GM21528 (cell line): Measurements from ENCODE around the gene HIVEP2.

Experiments
- ATAC-seq: cut with Tn5 transposase; IDR thresholded peaks from one replicate; pipeline ENCODE4 v1.9.1; 2021; ENCODE audit warnings: mild to moderate bottlenecking, moderate library complexity; ENCODE audit not compliant: unreplicated experiment, low FRiP score

Gene HIVEP2

GRCh38 chr6:142868917-142869316, 76.1 kb downstream of the HIVEP2 start:
- ATAC-seq, result no peak

GRCh38 chr6:142867988-142868812, 76.8 kb downstream of the HIVEP2 start:
- no peak for ATAC-seq

- no peak for ATAC-seq
These were observed 77.6 kb downstream of the HIVEP2 start for GRCh38 chr6:142867355-142867801.

GRCh38 chr6:142863981-142864380, 81.0 kb downstream of the HIVEP2 start:
- no peak for ATAC-seq

GRCh38 chr6:142861711-142862110, 83.3 kb downstream of the HIVEP2 start:
- ATAC-seq, result no peak

GRCh38 chr6:142860498-142860897, 84.5 kb downstream of the HIVEP2 start:
- no peak for ATAC-seq

- no peak for ATAC-seq
These were observed 87.0 kb downstream of the HIVEP2 start for GRCh38 chr6:142857796-142858555.

GRCh38 chr6:142857233-142857761, 87.7 kb downstream of the HIVEP2 start:
- ATAC-seq, result peak; percentile 49

- peak; percentile 65 for ATAC-seq
These were observed 88.2 kb downstream of the HIVEP2 start for GRCh38 chr6:142856624-142857232.

GRCh38 chr6:142855893-142856623, 88.9 kb downstream of the HIVEP2 start:
- ATAC-seq, result peak; percentile 25

- no peak for ATAC-seq
These were observed 90.1 kb downstream of the HIVEP2 start for GRCh38 chr6:142854589-142855488.

GRCh38 chr6:142853244-142854180, 91.5 kb downstream of the HIVEP2 start:
- no peak for ATAC-seq

- no peak for ATAC-seq
These were observed 93.4 kb downstream of the HIVEP2 start for GRCh38 chr6:142851601-142852000.

GRCh38 chr6:142850679-142851423, 94.1 kb downstream of the HIVEP2 start:
- ATAC-seq, result peak; percentile 46

GRCh38 chr6:142848976-142849375, 96.0 kb downstream of the HIVEP2 start:
- ATAC-seq, result no peak

- ATAC-seq, result no peak
These were observed 96.8 kb downstream of the HIVEP2 start for GRCh38 chr6:142848156-142848555.

GRCh38 chr6:142846883-142847287, 98.1 kb downstream of the HIVEP2 start:
- ATAC-seq, result no peak

GRCh38 chr6:142846459-142846831, 98.5 kb downstream of the HIVEP2 start:
- no peak for ATAC-seq
